Measurements from ENCODE around the gene IL11RA.

- TF ChIP-seq CTCF (conservative IDR thresholded peaks at IDR 0.05; ENCODE audit: low read length): no peak
- TF ChIP-seq EZH2phosphoT487 (IDR thresholded peaks at IDR 0.05; ENCODE audit: borderline replicate concordance, low read depth, low read length): no peak
Measured at GRCh38 chr9:34634551-34635248, 17.3 kb upstream of the IL11RA start.

Measured in OCI-LY7 (cell line).